ENCODE data around the gene RABGAP1L.
A peak's percentile ranks its signal among the peaks of the same experiment; 100 is the strongest.

Gene RABGAP1L

DNA sequence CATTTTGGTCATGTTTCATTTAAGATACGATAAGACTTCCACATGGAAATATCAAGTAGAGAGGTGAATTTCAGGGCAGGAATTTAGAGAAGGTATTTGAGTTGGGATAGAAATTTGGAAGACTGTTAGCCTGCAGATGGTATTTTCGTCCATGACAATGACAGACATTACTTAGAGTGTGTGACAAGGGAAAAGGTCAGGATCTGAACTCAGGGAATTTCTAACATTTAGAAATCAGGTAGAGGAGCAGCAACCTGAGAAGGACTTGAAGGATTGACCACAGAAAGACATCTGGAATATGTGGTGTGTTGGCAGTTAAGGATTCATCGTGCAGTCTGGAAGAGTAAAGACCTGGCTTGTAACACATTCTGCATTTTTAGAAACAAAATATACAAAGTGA lies 57.9 kb downstream of the RABGAP1L start:
- TF ChIP-seq FOXP2 (optimal IDR thresholded peaks at IDR 0.05; ENCODE audit: control extremely low read depth, extremely low read length, insufficient read depth) (no peak), EZH2 (IDR thresholded peaks at IDR 0.05) (no peak)
- H3K27ac ChIP-seq: no peak overlapping the region
- no peak overlapping the region for H3K4me3 ChIP-seq
- peaks cover 6% of the 10 kb centered on the region for H3K36me3 ChIP-seq (ENCODE audit: insufficient read depth, low read length)
- DNase-seq (ENCODE audit: low read depth, low spot score): no peak
- H3K9ac ChIP-seq (ENCODE audit: insufficient read length): no peak overlapping the region
- no peaks in the 10 kb centered on the region for H3K9me3 ChIP-seq (ENCODE audit: low read depth, low read length)

DNA sequence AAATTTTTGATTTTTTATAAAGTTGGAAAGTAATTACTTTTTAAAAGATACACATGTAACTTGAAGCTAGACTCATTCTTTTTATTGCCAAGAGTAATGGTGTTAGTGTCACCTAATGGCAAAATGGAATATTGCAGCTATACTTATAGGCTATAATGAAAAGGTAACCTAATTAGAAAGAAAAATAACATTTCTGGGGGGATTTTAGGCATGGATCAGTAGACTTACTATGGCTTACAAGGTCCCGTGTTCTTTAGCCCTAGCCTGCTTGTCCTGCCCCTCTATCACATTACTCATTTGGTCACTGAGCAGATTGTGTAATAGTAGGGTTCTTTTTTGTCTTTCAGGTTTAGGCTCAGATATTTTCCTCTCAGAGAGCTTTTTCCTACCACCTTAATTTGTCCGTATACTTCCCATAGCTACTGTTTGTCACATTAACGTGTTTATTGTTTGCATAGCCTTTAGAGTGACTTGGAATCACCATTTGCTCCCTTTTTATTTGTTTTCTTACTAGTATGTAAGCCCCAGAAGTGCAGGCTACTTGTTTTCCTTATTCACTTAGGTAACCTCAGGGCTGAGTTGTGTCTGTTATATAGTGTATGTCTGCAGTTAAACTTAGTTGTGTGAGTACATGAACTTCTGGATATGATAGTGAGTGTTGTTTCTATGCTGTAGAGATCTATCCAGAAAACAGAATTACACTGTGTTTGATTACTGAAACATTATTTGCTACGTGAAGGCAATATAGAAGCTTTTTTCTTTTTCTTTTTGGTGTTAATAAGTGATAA lies 58.7 kb downstream of the RABGAP1L start:
- DNase-seq (ENCODE audit: low read depth, low spot score): peak; percentile 39
- H3K36me3 ChIP-seq (ENCODE audit: insufficient read depth, low read length): peaks cover 7% of the 10 kb centered on the region
- H3K4me3 ChIP-seq: no peak overlapping the region
- no peak for TF ChIP-seq EZH2 (IDR thresholded peaks at IDR 0.05)
- no peak for TF ChIP-seq FOXP2 (optimal IDR thresholded peaks at IDR 0.05; ENCODE audit: control extremely low read depth, extremely low read length, insufficient read depth)
- no peak for TF ChIP-seq POLR2AphosphoS5 (IDR thresholded peaks at IDR 0.05; ENCODE audit: borderline replicate concordance, low read depth, low read length)
- no peak overlapping the region for H3K27ac ChIP-seq
- no peaks in the 10 kb centered on the region for H3K9me3 ChIP-seq (ENCODE audit: low read depth, low read length)
- no peak overlapping the region for H3K9ac ChIP-seq (ENCODE audit: insufficient read length)

DNA sequence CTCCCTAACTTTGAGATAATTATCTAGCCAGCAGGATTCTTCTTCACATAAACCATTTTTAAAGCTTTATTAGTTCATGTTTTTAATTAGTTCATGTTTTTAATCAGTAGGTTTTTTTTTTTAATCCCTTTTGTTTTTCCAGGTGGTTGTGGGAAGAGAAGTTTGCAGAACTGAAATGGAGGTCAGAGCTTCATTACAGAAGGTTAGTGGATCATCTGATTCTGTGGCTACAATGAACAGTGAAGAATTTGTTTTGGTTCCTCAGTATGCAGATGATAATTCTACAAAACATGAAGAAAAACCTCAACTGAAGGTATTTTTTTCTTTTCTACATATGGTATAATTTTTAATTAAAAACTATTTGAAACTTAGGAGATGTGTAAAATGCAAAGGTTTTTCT lies 59.7 kb downstream of the RABGAP1L start:
- no peak for DNase-seq (ENCODE audit: low read depth, low spot score)
- no peak for TF ChIP-seq EZH2 (IDR thresholded peaks at IDR 0.05)
- no peak for TF ChIP-seq FOXP2 (optimal IDR thresholded peaks at IDR 0.05; ENCODE audit: control extremely low read depth, extremely low read length, insufficient read depth)
- TF ChIP-seq POLR2AphosphoS5 (IDR thresholded peaks at IDR 0.05; ENCODE audit: borderline replicate concordance, low read depth, low read length): no peak
- H3K4me3 ChIP-seq: no peak overlapping the region
- H3K9me3 ChIP-seq (ENCODE audit: low read depth, low read length): no peaks in the 10 kb centered on the region
- H3K36me3 ChIP-seq (ENCODE audit: insufficient read depth, low read length): peaks cover 7% of the 10 kb centered on the region
- H3K9ac ChIP-seq (ENCODE audit: insufficient read length): no peak overlapping the region
- no peak overlapping the region for H3K27ac ChIP-seq

DNA sequence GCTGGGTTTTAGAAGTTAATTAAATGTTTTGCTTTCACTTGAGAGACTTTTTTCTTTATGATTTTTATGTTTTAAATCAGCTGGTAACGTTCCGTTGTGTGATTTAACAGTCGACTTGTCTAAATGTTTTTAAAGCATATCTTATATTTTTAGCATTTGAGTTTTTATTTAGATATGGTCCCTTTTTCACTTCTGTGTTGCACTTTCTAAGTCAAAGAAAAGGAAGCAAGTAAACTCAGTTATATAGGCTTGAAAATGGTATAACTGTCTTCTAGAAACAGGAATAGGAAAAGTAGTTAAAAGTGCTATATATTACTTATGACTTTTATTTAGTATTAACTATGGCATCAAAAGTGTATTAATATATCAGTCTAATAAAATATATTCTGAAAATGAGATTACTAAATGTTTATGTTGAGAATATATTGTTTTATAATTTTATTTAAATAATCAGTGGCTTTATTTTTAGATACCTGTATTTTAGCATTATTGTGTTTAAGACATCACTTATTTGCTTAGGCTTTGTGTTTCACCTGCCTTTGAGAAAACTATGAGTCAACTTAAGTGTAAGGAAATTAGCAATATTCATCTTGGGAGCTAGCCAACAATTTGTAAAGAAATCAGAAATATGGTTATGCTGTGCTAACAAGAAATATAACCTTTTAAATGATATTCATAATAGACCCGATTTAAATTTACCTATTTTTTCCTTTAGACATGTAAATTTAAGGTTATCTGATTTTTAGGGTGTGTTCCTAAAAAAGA lies 60.5 kb downstream of the RABGAP1L start:
- Histone ChIP-seq H3K9me3 (ENCODE audit: low read depth, low read length) (no peaks in the 10 kb centered on the region), H3K9ac (ENCODE audit: insufficient read length) (no peak overlapping the region), H3K36me3 (ENCODE audit: insufficient read depth, low read length) (peaks cover 7% of the 10 kb centered on the region), H3K4me3 (no peak overlapping the region), H3K27ac (no peak overlapping the region)
- TF ChIP-seq FOXP2 (optimal IDR thresholded peaks at IDR 0.05; ENCODE audit: control extremely low read depth, extremely low read length, insufficient read depth) (no peak), POLR2AphosphoS5 (IDR thresholded peaks at IDR 0.05; ENCODE audit: borderline replicate concordance, low read depth, low read length) (no peak), EZH2 (IDR thresholded peaks at IDR 0.05) (no peak)
- DNase-seq (ENCODE audit: low read depth, low spot score): no peak

DNA sequence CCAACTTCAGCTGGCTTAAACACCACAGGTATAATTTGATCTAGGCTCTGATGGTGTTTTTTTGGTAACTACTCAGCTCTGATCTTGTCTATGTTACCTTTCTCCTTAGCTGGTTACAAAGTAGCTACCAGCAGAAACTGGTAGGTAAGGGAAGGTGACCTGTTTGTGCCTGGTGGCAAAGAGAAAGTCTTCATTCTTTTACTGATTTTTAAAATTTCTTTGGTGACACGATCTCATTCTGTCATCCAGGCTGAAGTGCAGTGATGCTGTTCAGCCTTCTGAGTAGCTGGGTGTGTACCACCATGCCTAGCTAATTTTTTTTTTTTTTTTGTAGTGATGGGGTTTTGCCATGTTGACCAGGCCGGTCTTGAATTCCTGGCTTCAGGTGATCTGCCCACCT lies 62.4 kb downstream of the RABGAP1L start:
- Histone ChIP-seq H3K36me3 (ENCODE audit: insufficient read depth, low read length) (peaks cover 7% of the 10 kb centered on the region), H3K9me3 (ENCODE audit: low read depth, low read length) (no peaks in the 10 kb centered on the region)

DNA sequence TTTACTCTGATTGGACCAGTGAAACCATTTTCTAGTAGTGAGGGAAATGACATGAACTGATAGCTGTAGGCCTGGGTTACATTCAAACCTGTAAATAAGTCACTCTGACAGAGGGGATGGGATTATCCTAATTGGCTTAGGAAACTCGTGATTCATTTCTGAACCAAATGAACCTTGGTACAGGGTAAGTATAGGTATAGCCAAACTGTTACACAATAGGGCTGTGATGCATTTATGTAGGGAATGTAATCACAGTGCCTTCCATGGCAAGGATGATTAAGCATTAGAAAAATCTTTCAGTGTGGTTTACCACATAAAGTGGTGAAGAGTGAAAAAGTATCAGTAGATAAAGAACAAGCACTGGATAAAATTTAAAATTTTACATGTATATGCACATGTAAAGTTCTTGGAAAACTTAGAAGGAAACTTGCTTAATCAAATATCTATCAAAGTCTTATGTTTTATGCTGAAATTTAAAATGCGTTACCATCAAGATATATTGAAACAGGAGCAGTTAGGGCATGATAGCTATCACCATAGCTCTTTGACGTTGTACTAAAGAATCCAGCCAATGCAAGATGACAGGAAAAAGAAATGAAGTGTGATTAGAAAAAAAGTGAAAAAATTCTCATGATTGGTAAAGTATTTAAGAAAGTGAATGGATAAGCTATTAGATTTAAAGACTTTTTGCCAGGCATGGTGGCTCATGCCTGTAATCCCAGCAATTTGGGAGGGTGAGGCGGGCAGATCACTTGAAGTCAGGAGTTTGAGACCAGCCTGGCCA lies 63.0 kb downstream of the RABGAP1L start:
- Histone ChIP-seq H3K9ac (ENCODE audit: insufficient read length) (no peak overlapping the region), H3K9me3 (ENCODE audit: low read depth, low read length) (no peaks in the 10 kb centered on the region), H3K4me3 (no peak overlapping the region), H3K27ac (no peak overlapping the region), H3K36me3 (ENCODE audit: insufficient read depth, low read length) (peaks cover 7% of the 10 kb centered on the region)
- DNase-seq (ENCODE audit: low read depth, low spot score): no peak
- TF ChIP-seq POLR2AphosphoS5 (IDR thresholded peaks at IDR 0.05; ENCODE audit: borderline replicate concordance, low read depth, low read length): no peak
- TF ChIP-seq FOXP2 (optimal IDR thresholded peaks at IDR 0.05; ENCODE audit: control extremely low read depth, extremely low read length, insufficient read depth): no peak
- TF ChIP-seq EZH2 (IDR thresholded peaks at IDR 0.05): no peak

More for the DNA sequence above, 62.4 kb downstream of the RABGAP1L start:
- TF ChIP-seq EZH2 (IDR thresholded peaks at IDR 0.05) (no peak), FOXP2 (optimal IDR thresholded peaks at IDR 0.05; ENCODE audit: control extremely low read depth, extremely low read length, insufficient read depth) (no peak), POLR2AphosphoS5 (IDR thresholded peaks at IDR 0.05; ENCODE audit: borderline replicate concordance, low read depth, low read length) (no peak)
- no peak overlapping the region for H3K27ac ChIP-seq
- H3K9ac ChIP-seq (ENCODE audit: insufficient read length): no peak overlapping the region
- no peak overlapping the region for H3K4me3 ChIP-seq
- no peak for DNase-seq (ENCODE audit: low read depth, low spot score)

DNA sequence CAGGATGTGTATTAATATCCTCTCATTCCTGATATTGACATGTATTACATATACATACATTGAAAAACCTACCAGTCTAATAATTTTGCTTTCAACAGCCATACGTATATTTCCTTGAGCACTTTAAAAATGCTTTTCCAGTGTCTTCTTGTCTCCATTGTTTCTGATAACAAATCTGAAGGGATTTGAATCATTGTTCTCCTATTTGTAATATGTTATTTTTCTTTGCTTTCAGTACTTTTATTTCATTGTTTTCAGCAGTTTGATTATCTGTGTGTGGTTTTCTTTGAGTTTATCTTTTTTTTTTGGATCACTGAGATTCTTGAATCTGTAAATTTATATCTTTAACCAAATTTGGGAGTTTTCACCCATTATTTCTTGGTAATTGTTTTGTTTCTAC lies 65.3 kb downstream of the RABGAP1L start:
- no peak overlapping the region for H3K4me3 ChIP-seq
- no peak for TF ChIP-seq POLR2AphosphoS5 (IDR thresholded peaks at IDR 0.05; ENCODE audit: borderline replicate concordance, low read depth, low read length)
- TF ChIP-seq EZH2 (IDR thresholded peaks at IDR 0.05): no peak
- no peak for TF ChIP-seq FOXP2 (optimal IDR thresholded peaks at IDR 0.05; ENCODE audit: control extremely low read depth, extremely low read length, insufficient read depth)
- H3K27ac ChIP-seq: no peak overlapping the region
- no peak overlapping the region for H3K9ac ChIP-seq (ENCODE audit: insufficient read length)
- H3K36me3 ChIP-seq (ENCODE audit: insufficient read depth, low read length): peaks cover 7% of the 10 kb centered on the region
- no peaks in the 10 kb centered on the region for H3K9me3 ChIP-seq (ENCODE audit: low read depth, low read length)
- no peak for DNase-seq (ENCODE audit: low read depth, low spot score)
